T-helper 2 cell treated with Interferon-gamma antibody and Interleukin-4, amounts not matched to agents 5 μg/mL and 100 μg/mL, for 36 hours (primary cell): ENCODE results near the gene TNFRSF13B.
"Not testable (repeated sequence)": the region's sequence is repeated elsewhere in the genome, so short reads cannot be mapped to it uniquely, and the experiment has no call there.

Source experiments
- DNase-seq: peaks from one replicate; pipeline ENCODE4 v3.0.0; 2021; ENCODE audit warnings: low spot score
- H3K27ac Mint-ChIP-seq: one replicate; pipeline ENCODE4 v1.8.0; 2021; ENCODE audit warnings: mild to moderate bottlenecking, mixed read lengths
- H3K27me3 Mint-ChIP-seq: one replicate; pipeline ENCODE4 v1.8.0; 2021; ENCODE audit warnings: low read depth, mixed read lengths
- H3K36me3 Mint-ChIP-seq: one replicate; pipeline ENCODE4 v1.8.0; 2021; ENCODE audit warnings: low read depth, mixed read lengths
- H3K4me1 Mint-ChIP-seq: one replicate; pipeline ENCODE4 v1.8.0; 2021; ENCODE audit warnings: low read depth, mixed read lengths
- H3K4me3 Mint-ChIP-seq: one replicate; pipeline ENCODE4 v1.8.0; 2022; ENCODE audit warnings: mild to moderate bottlenecking, moderate library complexity, mixed read lengths
- H3K9me3 Mint-ChIP-seq: one replicate; pipeline ENCODE4 v1.8.0; 2021; ENCODE audit warnings: mixed read lengths

TNFRSF13B gene

DNA sequence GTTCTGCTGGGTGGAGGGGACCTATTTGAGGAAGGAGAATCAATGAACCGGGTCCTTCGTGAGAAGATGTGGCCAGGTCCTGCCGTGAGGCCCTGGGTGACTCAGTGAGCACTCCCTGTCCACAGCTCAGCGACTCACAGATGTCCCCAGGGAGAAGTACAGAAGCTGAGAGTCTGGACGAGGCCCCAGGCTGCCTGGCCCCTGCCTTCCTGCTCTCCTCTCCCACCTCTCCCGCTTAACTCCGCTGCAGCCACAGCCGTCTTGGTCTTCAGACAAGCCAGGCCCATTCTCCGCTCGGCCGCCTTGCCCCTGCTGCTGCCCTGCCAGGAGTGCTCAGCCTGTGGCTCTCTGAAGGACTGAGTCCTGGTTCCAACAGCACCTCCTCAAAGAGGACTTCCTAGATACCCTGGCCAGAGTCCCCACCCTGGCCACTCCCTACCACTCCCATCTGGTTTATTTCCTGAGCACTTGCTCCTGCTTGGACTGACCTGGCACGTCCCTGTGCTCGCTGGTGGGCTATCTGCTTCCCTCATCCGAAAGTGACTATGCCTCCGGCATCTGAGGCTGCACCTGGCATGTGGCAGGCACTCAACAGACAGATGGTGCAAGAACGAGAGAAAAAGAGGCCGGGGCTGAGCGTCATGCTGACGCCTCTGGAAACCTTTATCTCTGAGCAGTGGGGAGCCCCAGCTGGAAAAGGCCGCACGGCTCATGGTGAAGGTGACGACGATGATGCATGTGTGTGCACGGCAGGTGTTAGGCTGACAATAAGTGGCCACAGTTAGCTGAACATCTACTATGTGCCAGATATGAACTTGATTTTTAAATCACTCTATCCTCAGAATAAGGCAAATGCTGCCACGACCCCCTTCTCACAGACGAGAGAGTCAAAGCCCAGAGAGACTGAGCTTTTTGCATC lies 9.2 kb upstream of the TNFRSF13B start:
- no peak for DNase-seq
- peaks cover 13% of the 10 kb centered on the region for H3K27me3 Mint-ChIP-seq
- H3K27ac Mint-ChIP-seq, result no peak overlapping the region
- H3K36me3 Mint-ChIP-seq, result no peaks in the 10 kb centered on the region
- H3K4me1 Mint-ChIP-seq, result peaks cover 6% of the 10 kb centered on the region
- no peak overlapping the region for H3K4me3 Mint-ChIP-seq
- H3K9me3 Mint-ChIP-seq, result no peaks in the 10 kb centered on the region

- H3K36me3 Mint-ChIP-seq, result no peaks in the 10 kb centered on the region
- peaks cover 17% of the 10 kb centered on the region for H3K27me3 Mint-ChIP-seq
- DNase-seq, result no peak
- H3K9me3 Mint-ChIP-seq, result no peaks in the 10 kb centered on the region
- no peak overlapping the region for H3K27ac Mint-ChIP-seq
- H3K4me3 Mint-ChIP-seq, result no peak overlapping the region
- H3K4me1 Mint-ChIP-seq, result peaks cover 10% of the 10 kb centered on the region
These were observed 8.1 kb upstream of the TNFRSF13B start for GRCh38 chr17:16980061-16980460.

GRCh38 chr17:16979237-16979823 lies 7.4 kb upstream of the TNFRSF13B start:
- peaks cover 21% of the 10 kb centered on the region for H3K27me3 Mint-ChIP-seq
- H3K9me3 Mint-ChIP-seq, H3K27ac Mint-ChIP-seq, DNase-seq, H3K4me3 Mint-ChIP-seq, H3K36me3 Mint-ChIP-seq: not testable (repeated sequence)
- peaks cover 10% of the 10 kb centered on the region for H3K4me1 Mint-ChIP-seq

GRCh38 chr17:16977932-16978331 lies 6.0 kb upstream of the TNFRSF13B start:
- DNase-seq, result no peak
- H3K4me3 Mint-ChIP-seq, result no peak overlapping the region
- H3K27me3 Mint-ChIP-seq, result peaks cover 21% of the 10 kb centered on the region
- H3K9me3 Mint-ChIP-seq, result no peaks in the 10 kb centered on the region
- H3K27ac Mint-ChIP-seq, result no peak overlapping the region
- H3K36me3 Mint-ChIP-seq, result no peaks in the 10 kb centered on the region
- peaks cover 10% of the 10 kb centered on the region for H3K4me1 Mint-ChIP-seq

DNA sequence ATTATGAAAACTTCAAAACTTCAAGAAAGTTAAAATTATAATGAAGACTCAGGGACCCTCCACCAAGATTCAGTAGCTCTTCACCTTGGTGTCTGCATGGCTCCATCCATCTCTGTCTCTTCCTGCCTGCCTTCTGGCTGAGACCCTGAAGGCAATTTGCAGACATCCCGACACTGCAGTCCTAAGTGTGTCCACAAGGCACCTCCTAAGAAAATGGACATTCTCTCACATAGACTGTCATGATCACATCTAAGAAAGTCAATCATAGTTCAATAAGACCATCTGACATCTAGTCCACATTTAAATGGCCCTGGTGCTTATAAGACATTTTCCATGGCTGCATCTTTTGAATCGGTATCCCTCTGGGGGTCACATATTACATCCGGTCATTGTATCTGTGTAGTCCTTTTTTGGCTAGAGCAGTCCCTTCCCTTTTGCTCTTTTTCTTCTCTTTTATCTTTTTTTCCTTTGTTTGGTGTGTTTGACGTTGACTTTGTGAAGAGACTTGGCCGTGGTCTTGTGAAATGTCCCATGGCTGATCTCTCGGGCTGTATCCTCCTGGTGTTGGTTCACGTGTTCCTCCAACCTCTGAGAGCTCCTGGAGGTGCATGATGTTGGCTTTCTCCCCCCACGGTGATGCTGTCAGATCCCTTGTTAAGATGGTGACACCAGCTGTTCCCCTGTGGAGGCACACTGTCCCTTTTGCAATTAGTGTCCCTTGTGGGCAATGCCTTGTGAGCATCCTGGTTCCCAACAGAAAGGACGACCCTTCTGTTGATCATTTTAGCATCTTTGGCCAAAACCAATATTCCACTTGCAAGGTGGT lies 5.0 kb upstream of the TNFRSF13B start:
- Mint-ChIP-seq H3K27me3 (peaks cover 23% of the 10 kb centered on the region), H3K4me1 (peaks cover 10% of the 10 kb centered on the region), H3K27ac (no peak overlapping the region), H3K36me3 (no peaks in the 10 kb centered on the region), H3K9me3 (no peaks in the 10 kb centered on the region), H3K4me3 (no peak overlapping the region)
- DNase-seq, result no peak

GRCh38 chr17:16975744-16976625 lies 4.1 kb upstream of the TNFRSF13B start:
- Mint-ChIP-seq H3K9me3 (no peaks in the 10 kb centered on the region), H3K4me1 (peaks cover 10% of the 10 kb centered on the region), H3K4me3 (no peak overlapping the region), H3K27me3 (peaks cover 23% of the 10 kb centered on the region), H3K36me3 (no peaks in the 10 kb centered on the region), H3K27ac (no peak overlapping the region)
- no peak for DNase-seq

- H3K4me3 Mint-ChIP-seq, result no peak overlapping the region
- peaks cover 23% of the 10 kb centered on the region for H3K27me3 Mint-ChIP-seq
- no peak for DNase-seq
- peaks cover 10% of the 10 kb centered on the region for H3K4me1 Mint-ChIP-seq
- no peaks in the 10 kb centered on the region for H3K36me3 Mint-ChIP-seq
- H3K9me3 Mint-ChIP-seq, result no peaks in the 10 kb centered on the region
- H3K27ac Mint-ChIP-seq, result no peak overlapping the region
These were observed 3.3 kb upstream of the TNFRSF13B start for GRCh38 chr17:16975277-16975651.

DNA sequence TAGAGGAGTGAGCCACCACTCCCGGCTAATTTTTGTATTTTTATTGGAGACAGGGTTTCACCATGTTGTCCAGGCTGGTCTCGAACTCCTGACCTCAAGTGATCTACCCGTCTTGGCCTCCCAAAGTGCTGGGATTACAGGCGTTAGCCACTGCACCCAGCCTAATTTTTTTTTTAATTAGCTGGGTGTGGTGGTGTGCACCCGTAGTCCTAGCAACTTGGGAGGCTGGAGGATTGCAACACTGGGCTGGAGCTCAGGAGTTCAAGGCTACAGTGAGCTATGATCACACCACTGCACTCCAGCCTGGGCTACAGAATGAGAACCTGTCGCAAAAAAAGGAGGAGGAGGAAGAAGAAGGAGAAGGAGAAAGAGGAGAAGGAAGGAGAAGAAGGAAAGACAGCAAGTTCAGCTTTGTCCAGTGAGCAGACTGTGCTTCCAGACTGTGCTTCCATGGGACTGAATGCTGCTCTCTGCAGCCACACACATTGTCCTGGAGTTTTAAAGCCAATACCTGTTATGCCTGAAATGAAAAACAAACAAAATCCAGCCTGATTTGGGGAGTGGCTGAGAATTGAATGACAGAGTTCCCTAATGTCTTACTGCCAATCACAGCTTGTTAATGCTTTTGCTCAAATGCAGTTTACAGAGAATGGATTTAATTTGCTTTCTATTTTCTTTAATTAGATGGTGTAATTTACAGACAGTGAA lies 2.8 kb upstream of the TNFRSF13B start:
- DNase-seq, result no peak
- Mint-ChIP-seq H3K36me3 (no peaks in the 10 kb centered on the region), H3K9me3 (no peaks in the 10 kb centered on the region), H3K27ac (peak overlapping the region; percentile 8), H3K4me1 (peaks cover 10% of the 10 kb centered on the region), H3K4me3 (no peak overlapping the region), H3K27me3 (peaks cover 23% of the 10 kb centered on the region)

GRCh38 chr17:16973760-16974540 lies 2.0 kb upstream of the TNFRSF13B start:
- Mint-ChIP-seq H3K27ac (no peak overlapping the region), H3K4me3 (no peak overlapping the region), H3K4me1 (peaks cover 10% of the 10 kb centered on the region), H3K9me3 (no peaks in the 10 kb centered on the region), H3K27me3 (peaks cover 26% of the 10 kb centered on the region), H3K36me3 (no peaks in the 10 kb centered on the region)
- DNase-seq, result no peak

- H3K27me3 Mint-ChIP-seq, result peaks cover 26% of the 10 kb centered on the region
- not testable (repeated sequence) for H3K4me3 Mint-ChIP-seq, H3K27ac Mint-ChIP-seq, H3K9me3 Mint-ChIP-seq, H3K36me3 Mint-ChIP-seq, DNase-seq
- H3K4me1 Mint-ChIP-seq, result peaks cover 10% of the 10 kb centered on the region
These were observed 1.1 kb upstream of the TNFRSF13B start for GRCh38 chr17:16973043-16973442.

GRCh38 chr17:16972346-16972745 lies 428 bp upstream of the TNFRSF13B start:
- peaks cover 10% of the 10 kb centered on the region for H3K4me1 Mint-ChIP-seq
- H3K36me3 Mint-ChIP-seq, result no peaks in the 10 kb centered on the region
- DNase-seq, result no peak
- H3K9me3 Mint-ChIP-seq, result no peaks in the 10 kb centered on the region
- peaks cover 25% of the 10 kb centered on the region for H3K27me3 Mint-ChIP-seq
- H3K27ac Mint-ChIP-seq, result no peak overlapping the region
- no peak overlapping the region for H3K4me3 Mint-ChIP-seq
